Endothelial cell of umbilical vein (primary cell): ENCODE results near the gene ST8SIA6.

Source experiments
- EZH2 ChIP-seq: IDR thresholded peaks from 2 replicates; pipeline ENCODE4 v1.6.1; 2012; ENCODE audit warnings: borderline replicate concordance, low read depth, mild to moderate bottlenecking, moderate library complexity, low read length, inconsistent platforms; ENCODE audit not compliant: severe bottlenecking
- POLR2A ChIP-seq: IDR thresholded peaks from 2 replicates; pipeline ENCODE4 v1.6.1; 2012; ENCODE audit warnings: low read depth, mild to moderate bottlenecking, control low read depth, low read length
- TF ChIP-seq, protein P1 (sequence below): IDR thresholded peaks from 2 replicates; pipeline ENCODE4 v1.6.1; 2011; ENCODE audit not compliant: insufficient read depth, insufficient read length
- TF ChIP-seq, protein P2 (sequence below), 2 donors: IDR thresholded peaks; 1 replicate in 1 of 2; 2 replicates in 1 of 2; pipeline ENCODE4 v1.5.1; 2011; ENCODE audit warnings: low read length in 2 of 2, mild to moderate bottlenecking in 2 of 2, moderate library complexity in 2 of 2, control low read depth in 1 of 2, inconsistent platforms in 1 of 2, low read depth in 1 of 2; ENCODE audit not compliant: insufficient read depth in 1 of 2; ENCODE audit errors: extremely low read depth in 1 of 2

DNA sequence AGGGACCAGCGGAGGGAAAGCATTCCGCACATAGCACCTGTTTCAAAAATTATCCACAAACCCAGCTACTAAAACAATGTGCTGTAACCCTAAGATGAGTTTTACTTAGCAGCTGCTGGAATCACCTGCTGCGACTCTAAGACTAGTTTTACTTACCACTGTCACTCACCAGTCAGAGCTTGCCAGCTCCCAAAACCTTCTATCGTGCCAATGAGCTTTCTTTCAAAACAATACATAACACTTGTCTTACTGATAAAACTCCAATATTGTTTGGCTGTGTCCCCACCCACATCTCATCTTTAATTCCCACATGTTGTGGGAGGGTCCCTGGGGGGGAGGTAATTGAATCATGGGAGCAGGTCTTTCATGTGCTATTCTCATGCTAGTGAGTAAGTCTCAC lies 18.4 kb downstream of the ST8SIA6 start:
- TF ChIP-seq EZH2 (no peak), POLR2A (no peak)
- TF ChIP-seq, protein P1, sequence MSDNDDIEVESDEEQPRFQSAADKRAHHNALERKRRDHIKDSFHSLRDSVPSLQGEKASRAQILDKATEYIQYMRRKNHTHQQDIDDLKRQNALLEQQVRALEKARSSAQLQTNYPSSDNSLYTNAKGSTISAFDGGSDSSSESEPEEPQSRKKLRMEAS: no peak
- TF ChIP-seq, protein P2, sequence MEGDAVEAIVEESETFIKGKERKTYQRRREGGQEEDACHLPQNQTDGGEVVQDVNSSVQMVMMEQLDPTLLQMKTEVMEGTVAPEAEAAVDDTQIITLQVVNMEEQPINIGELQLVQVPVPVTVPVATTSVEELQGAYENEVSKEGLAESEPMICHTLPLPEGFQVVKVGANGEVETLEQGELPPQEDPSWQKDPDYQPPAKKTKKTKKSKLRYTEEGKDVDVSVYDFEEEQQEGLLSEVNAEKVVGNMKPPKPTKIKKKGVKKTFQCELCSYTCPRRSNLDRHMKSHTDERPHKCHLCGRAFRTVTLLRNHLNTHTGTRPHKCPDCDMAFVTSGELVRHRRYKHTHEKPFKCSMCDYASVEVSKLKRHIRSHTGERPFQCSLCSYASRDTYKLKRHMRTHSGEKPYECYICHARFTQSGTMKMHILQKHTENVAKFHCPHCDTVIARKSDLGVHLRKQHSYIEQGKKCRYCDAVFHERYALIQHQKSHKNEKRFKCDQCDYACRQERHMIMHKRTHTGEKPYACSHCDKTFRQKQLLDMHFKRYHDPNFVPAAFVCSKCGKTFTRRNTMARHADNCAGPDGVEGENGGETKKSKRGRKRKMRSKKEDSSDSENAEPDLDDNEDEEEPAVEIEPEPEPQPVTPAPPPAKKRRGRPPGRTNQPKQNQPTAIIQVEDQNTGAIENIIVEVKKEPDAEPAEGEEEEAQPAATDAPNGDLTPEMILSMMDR (IDR thresholded peaks at IDR 0.05; ENCODE audit: extremely low read depth in 1 of 2, insufficient read depth in 1 of 2, low read depth in 1 of 2, low read length in 2 of 2): no peak
